ENCODE results near the gene ISOC1.

DNA sequence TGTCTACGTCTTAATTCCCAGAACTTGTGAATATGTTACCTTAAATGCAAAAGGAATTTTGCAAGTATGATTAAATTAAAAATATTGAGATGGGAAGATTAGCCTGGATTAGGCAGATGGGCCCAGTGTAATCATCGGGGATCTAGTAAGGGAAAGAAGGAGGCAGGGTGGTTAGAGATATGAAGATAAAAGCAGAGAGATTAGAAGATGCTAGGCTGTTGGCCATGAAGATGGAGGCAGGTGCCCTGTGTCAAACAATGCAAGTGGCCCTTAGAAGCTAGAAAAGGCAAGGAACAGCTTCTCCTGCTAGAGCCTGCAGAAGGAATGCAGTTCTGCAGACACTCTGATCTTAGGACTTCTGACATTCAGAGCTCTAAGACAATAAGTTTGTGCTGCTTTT is 28.8 kb upstream of the ISOC1 start:
- TF ChIP-seq, protein P1, sequence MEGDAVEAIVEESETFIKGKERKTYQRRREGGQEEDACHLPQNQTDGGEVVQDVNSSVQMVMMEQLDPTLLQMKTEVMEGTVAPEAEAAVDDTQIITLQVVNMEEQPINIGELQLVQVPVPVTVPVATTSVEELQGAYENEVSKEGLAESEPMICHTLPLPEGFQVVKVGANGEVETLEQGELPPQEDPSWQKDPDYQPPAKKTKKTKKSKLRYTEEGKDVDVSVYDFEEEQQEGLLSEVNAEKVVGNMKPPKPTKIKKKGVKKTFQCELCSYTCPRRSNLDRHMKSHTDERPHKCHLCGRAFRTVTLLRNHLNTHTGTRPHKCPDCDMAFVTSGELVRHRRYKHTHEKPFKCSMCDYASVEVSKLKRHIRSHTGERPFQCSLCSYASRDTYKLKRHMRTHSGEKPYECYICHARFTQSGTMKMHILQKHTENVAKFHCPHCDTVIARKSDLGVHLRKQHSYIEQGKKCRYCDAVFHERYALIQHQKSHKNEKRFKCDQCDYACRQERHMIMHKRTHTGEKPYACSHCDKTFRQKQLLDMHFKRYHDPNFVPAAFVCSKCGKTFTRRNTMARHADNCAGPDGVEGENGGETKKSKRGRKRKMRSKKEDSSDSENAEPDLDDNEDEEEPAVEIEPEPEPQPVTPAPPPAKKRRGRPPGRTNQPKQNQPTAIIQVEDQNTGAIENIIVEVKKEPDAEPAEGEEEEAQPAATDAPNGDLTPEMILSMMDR (IDR thresholded peaks at IDR 0.05): no peak
- no peak for TF ChIP-seq TCF7L2 (IDR thresholded peaks at IDR 0.05; ENCODE audit: low read depth, low read length)
- TF ChIP-seq, protein P2, sequence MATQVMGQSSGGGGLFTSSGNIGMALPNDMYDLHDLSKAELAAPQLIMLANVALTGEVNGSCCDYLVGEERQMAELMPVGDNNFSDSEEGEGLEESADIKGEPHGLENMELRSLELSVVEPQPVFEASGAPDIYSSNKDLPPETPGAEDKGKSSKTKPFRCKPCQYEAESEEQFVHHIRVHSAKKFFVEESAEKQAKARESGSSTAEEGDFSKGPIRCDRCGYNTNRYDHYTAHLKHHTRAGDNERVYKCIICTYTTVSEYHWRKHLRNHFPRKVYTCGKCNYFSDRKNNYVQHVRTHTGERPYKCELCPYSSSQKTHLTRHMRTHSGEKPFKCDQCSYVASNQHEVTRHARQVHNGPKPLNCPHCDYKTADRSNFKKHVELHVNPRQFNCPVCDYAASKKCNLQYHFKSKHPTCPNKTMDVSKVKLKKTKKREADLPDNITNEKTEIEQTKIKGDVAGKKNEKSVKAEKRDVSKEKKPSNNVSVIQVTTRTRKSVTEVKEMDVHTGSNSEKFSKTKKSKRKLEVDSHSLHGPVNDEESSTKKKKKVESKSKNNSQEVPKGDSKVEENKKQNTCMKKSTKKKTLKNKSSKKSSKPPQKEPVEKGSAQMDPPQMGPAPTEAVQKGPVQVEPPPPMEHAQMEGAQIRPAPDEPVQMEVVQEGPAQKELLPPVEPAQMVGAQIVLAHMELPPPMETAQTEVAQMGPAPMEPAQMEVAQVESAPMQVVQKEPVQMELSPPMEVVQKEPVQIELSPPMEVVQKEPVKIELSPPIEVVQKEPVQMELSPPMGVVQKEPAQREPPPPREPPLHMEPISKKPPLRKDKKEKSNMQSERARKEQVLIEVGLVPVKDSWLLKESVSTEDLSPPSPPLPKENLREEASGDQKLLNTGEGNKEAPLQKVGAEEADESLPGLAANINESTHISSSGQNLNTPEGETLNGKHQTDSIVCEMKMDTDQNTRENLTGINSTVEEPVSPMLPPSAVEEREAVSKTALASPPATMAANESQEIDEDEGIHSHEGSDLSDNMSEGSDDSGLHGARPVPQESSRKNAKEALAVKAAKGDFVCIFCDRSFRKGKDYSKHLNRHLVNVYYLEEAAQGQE (IDR thresholded peaks at IDR 0.05; ENCODE audit: insufficient read depth in 1 of 2, low read depth in 2 of 2, low read length in 1 of 2): no peak
- TF ChIP-seq POLR2AphosphoS5 (IDR thresholded peaks at IDR 0.05; ENCODE audit: low read depth, low read length): no peak
